ENCODE results near the gene FOLR2.

FOLR2 gene

GRCh38 chr11:72208281-72208680 lies 8.3 kb upstream of the FOLR2 start:
- DNase-seq: no peak

- no peak for DNase-seq
These were observed 7.5 kb upstream of the FOLR2 start for GRCh38 chr11:72209101-72209500.

GRCh38 chr11:72217841-72218240 lies 1.2 kb downstream of the FOLR2 start:
- DNase-seq: no peak

GRCh38 chr11:72218251-72218745 lies 1.7 kb downstream of the FOLR2 start:
- DNase-seq: no peak

- no peak for DNase-seq
These were observed 4.2 kb downstream of the FOLR2 start for GRCh38 chr11:72220696-72221363.

GRCh38 chr11:72221386-72222075 lies 4.9 kb downstream of the FOLR2 start:
- no peak for DNase-seq

- DNase-seq: no peak
These were observed 5.7 kb downstream of the FOLR2 start for GRCh38 chr11:72222106-72222891.

- DNase-seq: peak; percentile 85
These were observed 6.5 kb downstream of the FOLR2 start for GRCh38 chr11:72222907-72223614.

- DNase-seq: peak; percentile 31
These were observed 7.3 kb downstream of the FOLR2 start for GRCh38 chr11:72223615-72224563.

GRCh38 chr11:72224564-72225410 lies 8.2 kb downstream of the FOLR2 start, which contains the start of gene INPPL1:
Gene INPPL1, plus strand, starts transcription at chr11:72224767. Its CDS starts 218 bp downstream, at chr11:72224985.
- DNase-seq: no peak

- no peak for DNase-seq
These were observed 8.9 kb downstream of the FOLR2 start for GRCh38 chr11:72225411-72225951.

- DNase-seq: no peak
These were observed 10.1 kb downstream of the FOLR2 start for GRCh38 chr11:72226701-72227100.

GRCh38 chr11:72227316-72228228 lies 11.0 kb downstream of the FOLR2 start:
- DNase-seq: no peak

GRCh38 chr11:72228229-72228843 lies 11.7 kb downstream of the FOLR2 start:
- DNase-seq: no peak

GRCh38 chr11:72228844-72229231 lies 12.2 kb downstream of the FOLR2 start:
- no peak for DNase-seq

GRCh38 chr11:72229336-72229924 lies 12.8 kb downstream of the FOLR2 start:
- DNase-seq: no peak

- no peak for DNase-seq
These were observed 13.6 kb downstream of the FOLR2 start for GRCh38 chr11:72229925-72230763.
